Glutamatergic neuron (in vitro differentiated cells): ENCODE data around the gene MTSS2. TPM values are rescaled to one million over a fixed set of nuclear protein-coding genes. Genes with fewer than 3 reads are reported as not detected.

Experiments
- DNase-seq: peaks from one replicate; pipeline ENCODE4 v3.0.0; 2022
- H3K27ac Mint-ChIP-seq: one replicate; pipeline ENCODE4 v1.8.0; 2020; ENCODE audit warnings: mild to moderate bottlenecking, mixed read lengths, inconsistent platforms; ENCODE audit not compliant: unreplicated experiment
- H3K27me3 Mint-ChIP-seq: one replicate; pipeline ENCODE4 v1.8.0; 2020; ENCODE audit warnings: mild to moderate bottlenecking, moderate library complexity, mixed read lengths, inconsistent platforms; ENCODE audit not compliant: unreplicated experiment
- H3K36me3 Mint-ChIP-seq: one replicate; pipeline ENCODE4 v1.8.0; 2020; ENCODE audit warnings: mild to moderate bottlenecking, mixed read lengths, inconsistent platforms; ENCODE audit not compliant: unreplicated experiment
- H3K4me1 Mint-ChIP-seq: one replicate; pipeline ENCODE4 v1.8.0; 2020; ENCODE audit warnings: mild to moderate bottlenecking, low read depth, mixed read lengths, inconsistent platforms; ENCODE audit not compliant: unreplicated experiment
- H3K4me3 Mint-ChIP-seq: one replicate; pipeline ENCODE4 v1.8.0; 2020; ENCODE audit warnings: mild to moderate bottlenecking, mixed read lengths, inconsistent platforms; ENCODE audit not compliant: unreplicated experiment
- H3K9me3 Mint-ChIP-seq: one replicate; pipeline ENCODE4 v1.8.0; 2020; ENCODE audit warnings: mild to moderate bottlenecking, moderate library complexity, mixed read lengths, inconsistent platforms; ENCODE audit not compliant: unreplicated experiment
- total RNA-seq: library from RNA; stranded (reverse); fragmentation: NEBNext Ultra II Directional; extraction: Animal tissue kit (Norgen Biotek cat#: 25700); gene quantifications from one replicate; pipeline ENCODE4 v1.2.1, GENCODE V29; 2021; ENCODE audit not compliant: unreplicated experiment
- TF ChIP-seq, protein P1 (sequence below): fragments of 200-600 bp; sonication (generic); IDR thresholded peaks from one replicate; pipeline ENCODE4 v1.5.0; 2021; ENCODE audit not compliant: partially characterized antibody, unreplicated experiment

The MTSS2 gene
- total RNA-seq, 1 donor from 2014 or later = 36.2 TPM

DNA sequence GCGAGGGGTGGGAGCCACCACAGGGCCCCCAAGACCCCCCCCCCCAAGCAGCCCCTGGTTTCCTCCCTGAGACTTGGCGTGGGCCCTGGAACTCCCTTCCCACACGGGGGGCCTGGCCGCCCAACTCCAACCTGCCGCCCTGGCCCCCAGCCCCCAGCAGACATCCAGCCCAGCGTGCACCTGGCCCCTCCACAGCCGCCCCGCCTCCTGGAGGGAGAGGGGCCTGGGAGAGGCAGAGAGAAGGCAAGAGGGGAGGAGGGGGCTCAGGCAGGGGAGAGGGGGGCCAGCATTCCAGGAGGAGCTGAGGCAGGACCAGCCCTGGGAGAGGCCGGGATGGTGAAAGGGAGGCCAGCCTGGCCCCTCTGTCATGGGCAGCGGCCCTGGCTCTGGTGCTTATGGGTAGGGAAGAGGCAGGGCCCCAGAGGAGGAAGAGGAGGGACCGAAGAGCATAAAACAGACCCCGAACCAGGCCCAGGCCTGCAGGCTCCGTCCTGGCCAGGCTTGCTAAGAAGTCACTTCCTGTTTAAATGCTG, 22.8 kb downstream of the MTSS2 start:
- peaks cover 11% of the 10 kb centered on the region for H3K36me3 Mint-ChIP-seq
- H3K4me1 Mint-ChIP-seq = peaks cover 6% of the 10 kb centered on the region
- no peak for DNase-seq
- H3K27ac Mint-ChIP-seq = no peak overlapping the region
- H3K4me3 Mint-ChIP-seq = no peak overlapping the region
- H3K27me3 Mint-ChIP-seq = peaks cover 2% of the 10 kb centered on the region
- TF ChIP-seq, protein P1, sequence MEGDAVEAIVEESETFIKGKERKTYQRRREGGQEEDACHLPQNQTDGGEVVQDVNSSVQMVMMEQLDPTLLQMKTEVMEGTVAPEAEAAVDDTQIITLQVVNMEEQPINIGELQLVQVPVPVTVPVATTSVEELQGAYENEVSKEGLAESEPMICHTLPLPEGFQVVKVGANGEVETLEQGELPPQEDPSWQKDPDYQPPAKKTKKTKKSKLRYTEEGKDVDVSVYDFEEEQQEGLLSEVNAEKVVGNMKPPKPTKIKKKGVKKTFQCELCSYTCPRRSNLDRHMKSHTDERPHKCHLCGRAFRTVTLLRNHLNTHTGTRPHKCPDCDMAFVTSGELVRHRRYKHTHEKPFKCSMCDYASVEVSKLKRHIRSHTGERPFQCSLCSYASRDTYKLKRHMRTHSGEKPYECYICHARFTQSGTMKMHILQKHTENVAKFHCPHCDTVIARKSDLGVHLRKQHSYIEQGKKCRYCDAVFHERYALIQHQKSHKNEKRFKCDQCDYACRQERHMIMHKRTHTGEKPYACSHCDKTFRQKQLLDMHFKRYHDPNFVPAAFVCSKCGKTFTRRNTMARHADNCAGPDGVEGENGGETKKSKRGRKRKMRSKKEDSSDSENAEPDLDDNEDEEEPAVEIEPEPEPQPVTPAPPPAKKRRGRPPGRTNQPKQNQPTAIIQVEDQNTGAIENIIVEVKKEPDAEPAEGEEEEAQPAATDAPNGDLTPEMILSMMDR = no peak
- no peaks in the 10 kb centered on the region for H3K9me3 Mint-ChIP-seq

DNA sequence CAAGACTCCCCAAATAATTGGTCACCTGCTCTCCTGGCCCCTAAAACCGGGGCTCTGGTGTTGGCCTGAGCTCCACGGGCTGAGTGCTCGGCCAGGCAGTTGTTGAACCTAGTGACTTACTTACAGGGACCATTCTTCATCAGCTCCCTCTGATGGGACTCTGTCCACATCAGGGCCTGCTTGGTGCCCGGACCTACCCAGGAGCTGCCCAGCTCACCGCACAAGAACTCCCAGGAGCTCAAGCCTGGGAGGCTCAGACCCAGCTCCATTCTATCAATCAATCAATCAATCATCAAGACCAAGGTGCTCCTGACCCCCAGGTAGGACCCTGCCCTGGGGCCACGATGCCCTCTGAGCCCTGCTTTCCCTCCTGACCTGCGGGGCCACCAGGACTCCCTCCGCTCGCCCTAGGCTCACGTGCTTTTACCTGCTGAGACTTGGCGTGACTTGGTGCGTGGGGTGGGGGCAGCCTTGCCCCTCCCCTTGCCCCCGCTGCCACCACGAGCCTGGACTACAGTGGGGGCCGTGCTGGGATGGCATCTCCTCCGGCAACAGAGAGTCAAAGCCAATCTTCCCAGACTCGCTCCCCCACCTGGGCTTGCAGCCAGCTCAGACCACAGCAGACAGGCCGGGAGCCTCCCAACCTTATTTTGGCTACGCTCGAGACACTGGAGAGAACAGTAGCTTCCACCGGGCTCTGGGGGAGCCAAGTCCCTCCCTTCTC, 23.8 kb downstream of the MTSS2 start:
- Mint-ChIP-seq H3K27ac (no peak overlapping the region), H3K9me3 (no peaks in the 10 kb centered on the region), H3K4me1 (peaks cover 6% of the 10 kb centered on the region), H3K4me3 (no peak overlapping the region), H3K27me3 (peaks cover 2% of the 10 kb centered on the region), H3K36me3 (peaks cover 11% of the 10 kb centered on the region)
- DNase-seq = no peak
- TF ChIP-seq, protein P1 = no peak

DNA sequence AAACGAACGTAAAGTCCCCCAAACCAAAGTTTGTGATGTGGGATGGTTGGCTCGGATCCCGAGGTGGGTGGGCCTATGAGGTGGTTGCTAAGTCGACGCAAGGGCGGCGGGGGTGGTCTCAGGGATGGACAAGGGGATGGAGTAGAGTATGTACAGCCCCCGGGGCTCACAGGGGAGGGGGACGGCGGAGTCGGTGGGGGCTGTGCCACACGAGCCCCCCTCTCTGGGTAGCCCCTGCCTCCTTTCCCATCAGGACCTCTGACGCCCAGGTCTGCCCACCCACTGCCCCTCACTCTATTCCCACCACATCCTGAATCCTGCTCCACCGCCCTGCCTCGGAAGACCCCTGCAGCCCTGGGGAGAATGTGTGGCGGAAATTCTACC, 24.3 kb downstream of the MTSS2 start:
- H3K4me3 Mint-ChIP-seq = no peak overlapping the region
- H3K4me1 Mint-ChIP-seq = peaks cover 6% of the 10 kb centered on the region
- no peak overlapping the region for H3K27ac Mint-ChIP-seq
- H3K36me3 Mint-ChIP-seq = peaks cover 9% of the 10 kb centered on the region
- no peak for DNase-seq
- peaks cover 2% of the 10 kb centered on the region for H3K27me3 Mint-ChIP-seq
- no peaks in the 10 kb centered on the region for H3K9me3 Mint-ChIP-seq
- TF ChIP-seq, protein P1 = no peak

DNA sequence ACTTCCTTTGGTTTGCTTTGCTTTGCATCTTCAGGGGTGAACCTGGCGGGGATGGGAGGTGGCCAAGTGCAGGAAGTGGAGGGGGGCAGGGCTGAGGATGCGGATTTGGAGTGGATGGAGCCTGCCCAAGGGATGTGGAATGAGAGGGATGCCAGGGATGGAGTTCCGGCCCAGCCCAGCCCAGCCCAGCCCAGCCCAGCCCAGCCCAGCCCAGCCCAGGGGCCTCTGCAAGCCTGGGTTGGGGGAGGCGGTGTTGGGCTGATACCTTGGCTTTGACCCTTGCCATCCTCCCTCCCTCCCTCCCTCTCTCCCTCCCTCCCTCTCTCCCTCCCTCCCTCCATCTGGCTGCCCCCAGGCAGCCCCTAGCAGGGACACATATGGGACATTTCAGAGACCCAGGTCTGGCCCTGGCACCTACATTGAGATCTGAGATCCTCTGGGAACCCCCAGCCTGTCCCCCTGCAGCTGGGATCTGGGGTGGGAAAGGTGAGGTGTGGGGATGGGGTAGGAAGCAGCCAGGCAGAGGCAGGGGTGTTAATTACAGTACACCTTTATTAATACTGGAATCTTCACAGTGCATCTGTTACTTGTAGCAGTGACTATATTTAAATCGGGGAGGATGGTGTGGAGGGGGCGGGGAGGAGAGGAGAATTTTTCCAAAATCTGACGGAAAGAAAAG, 25.0 kb downstream of the MTSS2 start:
- Mint-ChIP-seq H3K36me3 (peaks cover 1% of the 10 kb centered on the region), H3K4me3 (no peak overlapping the region), H3K9me3 (no peaks in the 10 kb centered on the region), H3K4me1 (peaks cover 6% of the 10 kb centered on the region), H3K27ac (no peak overlapping the region), H3K27me3 (peaks cover 2% of the 10 kb centered on the region)
- DNase-seq = no peak
- TF ChIP-seq, protein P1 = no peak

DNA sequence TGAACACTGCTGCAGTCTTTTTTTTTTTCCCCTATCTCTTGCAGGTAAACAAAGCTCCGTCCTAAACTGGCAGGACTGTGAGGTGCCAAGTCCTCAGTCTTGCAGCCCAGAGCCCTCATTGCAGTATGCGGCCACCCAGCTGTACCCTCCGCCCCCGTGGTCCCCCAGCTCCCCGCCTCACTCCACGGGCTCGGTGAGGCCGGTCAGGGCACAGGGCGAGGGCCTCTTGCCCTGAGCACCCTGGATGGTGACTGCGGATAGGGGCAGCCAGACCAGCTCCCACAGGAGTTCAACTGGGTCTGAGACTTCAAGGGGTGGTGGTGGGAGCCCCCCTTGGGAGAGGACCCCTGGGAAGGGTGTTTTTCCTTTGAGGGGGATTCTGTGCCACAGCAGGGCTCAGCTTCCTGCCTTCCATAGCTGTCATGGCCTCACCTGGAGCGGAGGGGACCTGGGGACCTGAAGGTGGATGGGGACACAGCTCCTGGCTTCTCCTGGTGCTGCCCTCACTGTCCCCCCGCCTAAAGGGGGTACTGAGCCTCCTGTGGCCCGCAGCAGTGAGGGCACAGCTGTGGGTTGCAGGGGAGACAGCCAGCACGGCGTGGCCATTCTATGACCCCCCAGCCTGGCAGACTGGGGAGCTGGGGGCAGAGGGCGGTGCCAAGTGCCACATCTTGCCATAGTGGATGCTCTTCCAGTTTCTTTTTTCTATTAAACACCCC, 25.7 kb downstream of the MTSS2 start:
- peaks cover 2% of the 10 kb centered on the region for H3K27me3 Mint-ChIP-seq

More for the DNA sequence above, 25.7 kb downstream of the MTSS2 start:
- H3K27ac Mint-ChIP-seq = no peak overlapping the region
- no peaks in the 10 kb centered on the region for H3K9me3 Mint-ChIP-seq
- TF ChIP-seq, protein P1 = no peak
- H3K36me3 Mint-ChIP-seq = no peaks in the 10 kb centered on the region
- peaks cover 6% of the 10 kb centered on the region for H3K4me1 Mint-ChIP-seq
- no peak for DNase-seq
- H3K4me3 Mint-ChIP-seq = no peak overlapping the region
